ENCODE data around the gene KRT71. TPM values are rescaled to one million over a fixed set of nuclear protein-coding genes. Genes with fewer than 3 reads are reported as not detected.
A peak's percentile ranks its signal among the peaks of the same experiment; 100 is the strongest.
"Not testable (repeated sequence)": the region's sequence is repeated elsewhere in the genome, so short reads cannot be mapped to it uniquely, and the experiment has no call there.

Gene KRT71
- not detected for total RNA-seq

- Mint-ChIP-seq H3K27me3 (peaks cover 4% of the 10 kb centered on the region), H3K4me1 (no peaks in the 10 kb centered on the region), H3K36me3 (no peaks in the 10 kb centered on the region), H3K27ac (no peak within 1 kb of the TSS), H3K4me3 (no peak within 1 kb of the TSS), H3K9me3 (no peaks in the 10 kb centered on the region)
- DNase-seq, result no peak
Measured at GRCh38 chr12:52552681-52553195, at the start of gene KRT71. Gene KRT71, minus strand, starts transcription at chr12:52553145. Its CDS starts 68 bp downstream, at chr12:52553077.

GRCh38 chr12:52602552-52602951 lies 49.6 kb upstream of the KRT71 start:
- Mint-ChIP-seq H3K27me3 (no peaks in the 10 kb centered on the region), H3K27ac (no peak overlapping the region), H3K4me3 (no peak overlapping the region), H3K9me3 (no peaks in the 10 kb centered on the region), H3K36me3 (no peaks in the 10 kb centered on the region), H3K4me1 (peaks cover 50% of the 10 kb centered on the region)
- no peak for DNase-seq

GRCh38 chr12:52601671-52602070 lies 48.7 kb upstream of the KRT71 start:
- Mint-ChIP-seq H3K9me3 (no peaks in the 10 kb centered on the region), H3K4me1 (peaks cover 42% of the 10 kb centered on the region), H3K27ac (no peak overlapping the region), H3K4me3 (no peak overlapping the region), H3K36me3 (no peaks in the 10 kb centered on the region), H3K27me3 (no peaks in the 10 kb centered on the region)
- no peak for DNase-seq

GRCh38 chr12:52600941-52601481 lies 48.1 kb upstream of the KRT71 start, which contains the start of gene KRT72:
Gene KRT72, minus strand, starts transcription at chr12:52601463. Its CDS starts 11 bp downstream, at chr12:52601452.
- Mint-ChIP-seq H3K36me3 (no peaks in the 10 kb centered on the region), H3K27ac (no peak within 1 kb of the TSS)

GRCh38 chr12:52600475-52600874 lies 47.5 kb upstream of the KRT71 start:
- H3K27ac Mint-ChIP-seq, result no peak overlapping the region
- peaks cover 36% of the 10 kb centered on the region for H3K4me1 Mint-ChIP-seq
- DNase-seq, result no peak
- H3K36me3 Mint-ChIP-seq, result no peaks in the 10 kb centered on the region
- no peaks in the 10 kb centered on the region for H3K9me3 Mint-ChIP-seq
- H3K4me3 Mint-ChIP-seq, result no peak overlapping the region
- H3K27me3 Mint-ChIP-seq, result no peaks in the 10 kb centered on the region

More at GRCh38 chr12:52600941-52601481, 48.1 kb upstream of the KRT71 start, which contains the start of gene KRT72:
- Mint-ChIP-seq H3K4me3 (no peak within 1 kb of the TSS), H3K9me3 (no peaks in the 10 kb centered on the region), H3K4me1 (peaks cover 40% of the 10 kb centered on the region), H3K27me3 (no peaks in the 10 kb centered on the region)
- DNase-seq, result no peak

- Mint-ChIP-seq H3K27ac (no peak overlapping the region), H3K27me3 (no peaks in the 10 kb centered on the region), H3K4me3 (no peak overlapping the region), H3K36me3 (no peaks in the 10 kb centered on the region), H3K9me3 (no peaks in the 10 kb centered on the region), H3K4me1 (peaks cover 33% of the 10 kb centered on the region)
- no peak for DNase-seq
Measured at GRCh38 chr12:52600071-52600470, 47.1 kb upstream of the KRT71 start.

GRCh38 chr12:52598966-52599365 lies 46.0 kb upstream of the KRT71 start:
- Mint-ChIP-seq H3K4me1 (peaks cover 23% of the 10 kb centered on the region), H3K9me3 (no peaks in the 10 kb centered on the region), H3K4me3 (no peak overlapping the region), H3K27me3 (no peaks in the 10 kb centered on the region), H3K36me3 (no peaks in the 10 kb centered on the region), H3K27ac (no peak overlapping the region)
- DNase-seq, result no peak

- H3K27ac Mint-ChIP-seq, result not testable (repeated sequence)
Measured at GRCh38 chr12:52594237-52594636, 41.3 kb upstream of the KRT71 start.

GRCh38 chr12:52591521-52591920 lies 38.6 kb upstream of the KRT71 start:
- H3K9me3 Mint-ChIP-seq, result no peaks in the 10 kb centered on the region
- peaks cover 12% of the 10 kb centered on the region for H3K4me1 Mint-ChIP-seq
- H3K27ac Mint-ChIP-seq, result no peak overlapping the region
- no peaks in the 10 kb centered on the region for H3K27me3 Mint-ChIP-seq
- no peaks in the 10 kb centered on the region for H3K36me3 Mint-ChIP-seq
- no peak for DNase-seq
- H3K4me3 Mint-ChIP-seq, result no peak overlapping the region

More at GRCh38 chr12:52594237-52594636, 41.3 kb upstream of the KRT71 start:
- not testable (repeated sequence) for DNase-seq, H3K4me1 Mint-ChIP-seq, H3K36me3 Mint-ChIP-seq, H3K9me3 Mint-ChIP-seq, H3K4me3 Mint-ChIP-seq, H3K27me3 Mint-ChIP-seq

- Mint-ChIP-seq H3K36me3 (no peaks in the 10 kb centered on the region), H3K27me3 (no peaks in the 10 kb centered on the region), H3K9me3 (no peaks in the 10 kb centered on the region), H3K4me1 (peaks cover 26% of the 10 kb centered on the region), H3K27ac (no peak overlapping the region), H3K4me3 (no peak overlapping the region)
- no peak for DNase-seq
Measured at GRCh38 chr12:52590021-52590420, 37.1 kb upstream of the KRT71 start.

- Mint-ChIP-seq H3K27ac (no peak overlapping the region), H3K27me3 (no peaks in the 10 kb centered on the region), H3K4me3 (no peak overlapping the region)
Measured at GRCh38 chr12:52587563-52587962, 34.6 kb upstream of the KRT71 start.

GRCh38 chr12:52585946-52586345 lies 33.0 kb upstream of the KRT71 start:
- Mint-ChIP-seq H3K36me3 (no peaks in the 10 kb centered on the region), H3K4me1 (peaks cover 30% of the 10 kb centered on the region), H3K9me3 (no peaks in the 10 kb centered on the region), H3K27ac (no peak overlapping the region), H3K4me3 (no peak overlapping the region), H3K27me3 (no peaks in the 10 kb centered on the region)
- DNase-seq, result peak; percentile 21

More at GRCh38 chr12:52587563-52587962, 34.6 kb upstream of the KRT71 start:
- Mint-ChIP-seq H3K4me1 (peaks cover 32% of the 10 kb centered on the region), H3K9me3 (no peaks in the 10 kb centered on the region), H3K36me3 (no peaks in the 10 kb centered on the region)
- no peak for DNase-seq

GRCh38 chr12:52585066-52585465 lies 32.1 kb upstream of the KRT71 start:
- Mint-ChIP-seq H3K27me3 (no peaks in the 10 kb centered on the region), H3K4me1 (peaks cover 30% of the 10 kb centered on the region), H3K27ac (no peak overlapping the region), H3K4me3 (no peak overlapping the region), H3K9me3 (no peaks in the 10 kb centered on the region), H3K36me3 (no peaks in the 10 kb centered on the region)
- DNase-seq, result no peak

- no peak for DNase-seq
- H3K36me3 Mint-ChIP-seq, result no peaks in the 10 kb centered on the region
- H3K4me1 Mint-ChIP-seq, result peaks cover 26% of the 10 kb centered on the region
- H3K9me3 Mint-ChIP-seq, result no peaks in the 10 kb centered on the region
- no peak overlapping the region for H3K27ac Mint-ChIP-seq
- no peaks in the 10 kb centered on the region for H3K27me3 Mint-ChIP-seq
- H3K4me3 Mint-ChIP-seq, result no peak overlapping the region
Measured at GRCh38 chr12:52584156-52584682, 31.3 kb upstream of the KRT71 start.

GRCh38 chr12:52582971-52583456 lies 30.1 kb upstream of the KRT71 start:
- no peak overlapping the region for H3K4me3 Mint-ChIP-seq
- H3K4me1 Mint-ChIP-seq, result peaks cover 26% of the 10 kb centered on the region
- H3K27me3 Mint-ChIP-seq, result no peaks in the 10 kb centered on the region
- no peaks in the 10 kb centered on the region for H3K9me3 Mint-ChIP-seq
- no peaks in the 10 kb centered on the region for H3K36me3 Mint-ChIP-seq
- peak; percentile 50 for DNase-seq
- H3K27ac Mint-ChIP-seq, result no peak overlapping the region

- Mint-ChIP-seq H3K4me3 (no peak overlapping the region), H3K27me3 (no peaks in the 10 kb centered on the region), H3K36me3 (no peaks in the 10 kb centered on the region), H3K4me1 (peaks cover 26% of the 10 kb centered on the region), H3K9me3 (no peaks in the 10 kb centered on the region), H3K27ac (no peak overlapping the region)
- DNase-seq, result no peak
Measured at GRCh38 chr12:52582486-52582885, 29.5 kb upstream of the KRT71 start.
